Activated naive CD4-positive, alpha-beta T cell treated with anti-CD3 and anti-CD28 coated beads, Interleukin-2, amount 50 U/mL, for 72 hours (primary cell): Measurements from ENCODE around the gene FANCB. TPM values are rescaled to one million over a fixed set of nuclear protein-coding genes. Genes with fewer than 3 reads are reported as not detected.

ENCODE experiments used
- total RNA-seq, 2 donors: library from RNA; stranded (reverse); gene quantifications; one replicate each; pipeline ENCODE4 v1.2.3, GENCODE V29; 2022

FANCB gene
- total RNA-seq, 2 donors from 2014 or later, result 20.9 to 21.8 TPM

Other genes with a start within 250 kb of the FANCB start
- gene MOSPD2, start 352 bp upstream of the FANCB start, total RNA-seq, result 10 to 100 TPM; 19.0 to 21.1 TPM